Upper lobe of left lung (tissue), 6 donors: ENCODE data around the gene TBCD. TPM values are rescaled to one million over a fixed set of nuclear protein-coding genes. Genes with fewer than 3 reads are reported as not detected.

Experiments
- ATAC-seq, 2 donors: fragments of 200-7000 bp; cut with Tn5 transposase; one replicate each; pipeline ENCODE4 v1.9.1; 2022; ENCODE audit warnings: mild to moderate bottlenecking in 2 of 2, moderate library complexity in 2 of 2; ENCODE audit not compliant: low FRiP score in 2 of 2
- DNase-seq, 2 donors: peaks; one replicate each; pipeline ENCODE4 v3.0.0-alpha.2; 2019 to 2020
- H3K27ac ChIP-seq, 4 donors: fragments of 200-600 bp; sonication (generic); one replicate each; pipeline ENCODE4 v1.5.1; 2016 to 2019
- H3K27me3 ChIP-seq, 4 donors: fragments of 200-600 bp; sonication (generic); one replicate each; pipeline ENCODE4 v1.5.1; 2017 to 2019
- H3K36me3 ChIP-seq, 4 donors: fragments of 200-600 bp; sonication (generic); one replicate each; pipeline ENCODE4 v1.5.1; 2016 to 2019
- H3K4me1 ChIP-seq, 4 donors: fragments of 200-600 bp; sonication (generic); one replicate each; pipeline ENCODE4 v1.5.1; 2018 to 2019
- H3K4me3 ChIP-seq, 4 donors: fragments of 200-600 bp; sonication (generic); one replicate each; pipeline ENCODE4 v1.5.1; 2017 to 2019; ENCODE audit warnings: mild to moderate bottlenecking in 2 of 4, moderate library complexity in 1 of 4
- H3K9me3 ChIP-seq, 4 donors: fragments of 200-600 bp; sonication (generic); one replicate each; pipeline ENCODE4 v1.5.1; 2018 to 2019
- EP300 ChIP-seq, 4 donors: sonication (generic); formaldehyde crosslinking; IDR thresholded peaks; one replicate each; pipeline ENCODE4 v1.5.1; 2017; ENCODE audit warnings: antibody characterized with exemption in 4 of 4, control low read depth in 2 of 4
- POLR2A ChIP-seq, 4 donors: fragments of 450-650 bp; IDR thresholded peaks; one replicate each; pipeline ENCODE4 v1.5.1; 2016 to 2017; ENCODE audit warnings: antibody characterized with exemption in 4 of 4, mild to moderate bottlenecking in 2 of 4
- POLR2AphosphoS5 ChIP-seq, 2 donors: sonication (generic); formaldehyde crosslinking; IDR thresholded peaks; one replicate each; pipeline ENCODE4 v1.5.1; 2017; ENCODE audit warnings: antibody characterized with exemption in 2 of 2
- WGBS, 2 donors: methylation state at CpG; one replicate each; pipeline ENCODE4 v1.1.5; 2017 to 2018; 5-methylcytosine and 5-hydroxymethylcytosine counted together
- total RNA-seq, 6 donors: library from RNA; depleted of rRNA in 4 of 6; stranded (reverse); fragments of >200 nt in 4 of 6; gene quantifications; one replicate each; pipeline versions ENCODE4 v1.1.0 to v1.2.1, GENCODE V29; 2016 to 2021
- TF ChIP-seq, protein P1 (sequence below), 6 experiments: fragments of 450-650 bp in 4 of 6; fragments of 200-600 bp in 2 of 6; sonication (generic) in 2 of 6; IDR thresholded peaks; one replicate each; pipeline ENCODE4 v1.5.1; 2016 to 2019; ENCODE audit warnings: antibody characterized with exemption in 6 of 6
- donor health status: DM: no; HTN: no; CAD: no; lungs with moderate emphysema.
- donor health status: DM: no; HTN: yes; CAD: no; lungs with severe emphysema.

The TBCD gene
- total RNA-seq, 6 donors from 2014 or later, result 71.3 to 262 (median 104) TPM

- peak in 1 of 2 donors; percentile 47 for DNase-seq
- Histone ChIP-seq H3K27me3 (no peaks in the 10 kb centered on the region), H3K27ac (no peak overlapping the region), H3K36me3 (peaks cover 0 to 10% (median 4%) of the 10 kb centered on the region in 4 donors), H3K9me3 (no peaks in the 10 kb centered on the region), H3K4me1 (no peaks in the 10 kb centered on the region), H3K4me3 (no peak overlapping the region)
- whole genome bisulfite sequencing, 2 donors, result 93 to 95% methylated on average over 9 to 18 of the region's 19 CpGs
- no peak for TF ChIP-seq EP300 (IDR thresholded peaks at IDR 0.05)
- TF ChIP-seq, protein P1, sequence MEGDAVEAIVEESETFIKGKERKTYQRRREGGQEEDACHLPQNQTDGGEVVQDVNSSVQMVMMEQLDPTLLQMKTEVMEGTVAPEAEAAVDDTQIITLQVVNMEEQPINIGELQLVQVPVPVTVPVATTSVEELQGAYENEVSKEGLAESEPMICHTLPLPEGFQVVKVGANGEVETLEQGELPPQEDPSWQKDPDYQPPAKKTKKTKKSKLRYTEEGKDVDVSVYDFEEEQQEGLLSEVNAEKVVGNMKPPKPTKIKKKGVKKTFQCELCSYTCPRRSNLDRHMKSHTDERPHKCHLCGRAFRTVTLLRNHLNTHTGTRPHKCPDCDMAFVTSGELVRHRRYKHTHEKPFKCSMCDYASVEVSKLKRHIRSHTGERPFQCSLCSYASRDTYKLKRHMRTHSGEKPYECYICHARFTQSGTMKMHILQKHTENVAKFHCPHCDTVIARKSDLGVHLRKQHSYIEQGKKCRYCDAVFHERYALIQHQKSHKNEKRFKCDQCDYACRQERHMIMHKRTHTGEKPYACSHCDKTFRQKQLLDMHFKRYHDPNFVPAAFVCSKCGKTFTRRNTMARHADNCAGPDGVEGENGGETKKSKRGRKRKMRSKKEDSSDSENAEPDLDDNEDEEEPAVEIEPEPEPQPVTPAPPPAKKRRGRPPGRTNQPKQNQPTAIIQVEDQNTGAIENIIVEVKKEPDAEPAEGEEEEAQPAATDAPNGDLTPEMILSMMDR (IDR thresholded peaks at IDR 0.05), result no peak
- no peak for TF ChIP-seq POLR2AphosphoS5 (IDR thresholded peaks at IDR 0.05)
- TF ChIP-seq POLR2A (IDR thresholded peaks at IDR 0.05), result no peak
- ATAC-seq, result peak in 1 of 2 donors; percentile 17
Observed at GRCh38 chr17:82789051-82789592, 37.3 kb downstream of the TBCD start.

DNA sequence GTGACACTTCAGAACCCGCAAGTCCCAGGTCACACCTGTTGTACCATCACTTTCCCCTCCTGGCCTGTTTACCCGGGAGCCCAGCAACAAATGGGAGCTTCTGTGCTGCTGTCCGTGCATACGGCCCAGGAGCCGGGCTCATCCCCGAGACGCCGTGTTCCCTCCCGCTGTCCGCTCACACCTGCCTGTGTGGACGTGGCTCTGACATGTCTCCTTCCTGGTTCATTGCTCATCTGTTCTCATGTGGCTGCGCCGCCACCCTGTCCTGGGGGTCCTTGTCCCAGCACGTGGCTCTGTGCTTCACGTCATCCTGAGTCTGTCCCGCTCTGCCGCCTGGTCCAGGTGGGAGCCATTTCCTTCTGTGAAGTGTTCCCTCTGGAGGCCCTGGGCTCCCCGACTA, 37.9 kb downstream of the TBCD start:
- DNase-seq (peak in 1 of 2 donors; percentile 67), ATAC-seq (no peak)
- H3K4me1 ChIP-seq, result no peaks in the 10 kb centered on the region
- TF ChIP-seq POLR2A (IDR thresholded peaks at IDR 0.05) (no peak), EP300 (IDR thresholded peaks at IDR 0.05) (no peak), POLR2AphosphoS5 (IDR thresholded peaks at IDR 0.05) (no peak)
- TF ChIP-seq, protein P1 (IDR thresholded peaks at IDR 0.05), result no peak
- H3K36me3 ChIP-seq, result peaks cover 0 to 5% (median 2%) of the 10 kb centered on the region in 4 donors
- no peak overlapping the region for H3K4me3 ChIP-seq
- no peaks in the 10 kb centered on the region for H3K27me3 ChIP-seq
- H3K9me3 ChIP-seq, result no peaks in the 10 kb centered on the region
- 94 to 97% methylated on average over 18 of the region's 18 CpGs for WGBS, 2 donors
- H3K27ac ChIP-seq, result no peak overlapping the region

- Histone ChIP-seq H3K27ac (no peak overlapping the region), H3K4me3 (no peak overlapping the region), H3K9me3 (no peaks in the 10 kb centered on the region), H3K36me3 (peaks cover 0 to 5% (median 2%) of the 10 kb centered on the region in 4 donors), H3K27me3 (no peaks in the 10 kb centered on the region), H3K4me1 (peaks cover 0 to 4% (median 2%) of the 10 kb centered on the region in 4 donors)
- ATAC-seq, result no peak
- no peak for DNase-seq
- TF ChIP-seq POLR2A (IDR thresholded peaks at IDR 0.05) (no peak), POLR2AphosphoS5 (IDR thresholded peaks at IDR 0.05) (no peak), EP300 (IDR thresholded peaks at IDR 0.05) (no peak)
- TF ChIP-seq, protein P1 (IDR thresholded peaks at IDR 0.05), result no peak
- WGBS, 2 donors, result 96 to 97% methylated on average over 11 to 13 of the region's 13 CpGs
Observed at GRCh38 chr17:82790391-82790790, 38.5 kb downstream of the TBCD start.

- H3K4me1 ChIP-seq, result peaks cover 0 to 9% (median 7%) of the 10 kb centered on the region in 4 donors
- H3K9me3 ChIP-seq, result no peaks in the 10 kb centered on the region
- peaks cover 0 to 5% (median 2%) of the 10 kb centered on the region in 4 donors for H3K36me3 ChIP-seq
- DNase-seq (no peak), ATAC-seq (peak in 1 of 2 donors; percentile 39)
- TF ChIP-seq, protein P1 (IDR thresholded peaks at IDR 0.05), result no peak
- TF ChIP-seq POLR2A (IDR thresholded peaks at IDR 0.05) (no peak), EP300 (IDR thresholded peaks at IDR 0.05) (no peak)
- no peak overlapping the region for H3K4me3 ChIP-seq
- no peaks in the 10 kb centered on the region for H3K27me3 ChIP-seq
- 92 to 93% methylated on average over 12 of the region's 12 CpGs for WGBS, 2 donors
- no peak overlapping the region for H3K27ac ChIP-seq
Observed at GRCh38 chr17:82791532-82791931, 39.7 kb downstream of the TBCD start.
